ENCODE data around the gene PCYT2. TPM values are rescaled to one million over a fixed set of nuclear protein-coding genes. Genes with fewer than 3 reads are reported as not detected.

PCYT2 gene
- total RNA-seq, 1 donor from 2014 or later: 36.7 TPM

DNA sequence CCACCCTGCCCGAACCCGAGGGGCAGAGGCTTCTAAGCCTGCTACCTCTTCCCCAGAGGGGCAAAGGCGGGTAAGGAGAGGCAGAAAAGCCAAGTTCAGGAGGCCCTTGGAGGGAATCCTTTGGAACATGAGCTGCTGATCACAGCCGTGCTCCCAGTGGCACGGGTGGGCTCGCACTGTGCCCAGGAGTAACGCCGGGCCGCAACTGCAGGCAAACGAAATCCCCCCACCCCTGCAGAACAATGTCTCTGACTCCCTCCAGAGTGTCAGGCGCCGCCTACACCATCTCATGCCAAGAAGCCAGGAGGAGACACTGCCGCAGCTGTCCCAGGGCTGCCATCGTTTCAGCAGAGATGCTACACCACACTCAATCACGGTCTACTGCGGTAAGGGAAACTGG lies 59.8 kb downstream of the PCYT2 start:
- no peak for ATAC-seq

Other genes starting within 250 kb of the PCYT2 start
- 22.4 TPM for gene OXLD1, start 244.8 kb downstream of the PCYT2 start, total RNA-seq
- 21.4 TPM for gene CCDC137, start 244.7 kb downstream of the PCYT2 start, total RNA-seq
- gene ARL16, start 227.6 kb downstream of the PCYT2 start, total RNA-seq: 24.3 TPM
- gene HGS, start 227.4 kb downstream of the PCYT2 start, total RNA-seq: 62.5 TPM
- 89.5 TPM for gene MRPL12, start 208.0 kb downstream of the PCYT2 start, total RNA-seq
- 37.2 TPM for gene SLC25A10, start 199.1 kb downstream of the PCYT2 start, total RNA-seq
- 0.08 TPM for gene GCGR, start 107.2 kb downstream of the PCYT2 start, total RNA-seq
- gene MCRIP1, start 78.1 kb downstream of the PCYT2 start, total RNA-seq: 18.7 TPM
- 0.24 TPM for gene PPP1R27, start 76.3 kb downstream of the PCYT2 start, total RNA-seq
- gene P4HB, start 50.9 kb downstream of the PCYT2 start, total RNA-seq: 812 TPM
- 300 TPM for gene ARHGDIA, start 40.1 kb downstream of the PCYT2 start, total RNA-seq
- gene ALYREF, start 19.8 kb downstream of the PCYT2 start, total RNA-seq: 68.9 TPM
- gene ANAPC11, start 19.7 kb downstream of the PCYT2 start, total RNA-seq: 113 TPM
- gene NPB, start 9.2 kb downstream of the PCYT2 start, total RNA-seq: 0.24 TPM
- 46.2 TPM for gene SIRT7, start 6.8 kb upstream of the PCYT2 start, total RNA-seq
- 12.3 TPM for gene MAFG, start 16.3 kb upstream of the PCYT2 start, total RNA-seq
- gene PYCR1, start 25.9 kb upstream of the PCYT2 start, total RNA-seq: 28.9 TPM
- gene MYADML2, start 35.8 kb upstream of the PCYT2 start, total RNA-seq: not detected
- not detected for gene NOTUM, start 49.8 kb upstream of the PCYT2 start, total RNA-seq
- gene ASPSCR1, start 66.2 kb upstream of the PCYT2 start, total RNA-seq: 19.0 TPM
- gene CENPX, start 111.5 kb upstream of the PCYT2 start, total RNA-seq: 71.8 TPM
- gene LRRC45, start 111.9 kb upstream of the PCYT2 start, total RNA-seq: 8.4 TPM
- gene RAC3, start 120.3 kb upstream of the PCYT2 start, total RNA-seq: 6.2 TPM
- 138 TPM for gene DCXR, start 126.3 kb upstream of the PCYT2 start, total RNA-seq
- gene RFNG, start 140.4 kb upstream of the PCYT2 start, total RNA-seq: 21.6 TPM
- 59.3 TPM for gene GPS1, start 140.5 kb upstream of the PCYT2 start, total RNA-seq
- 78.4 TPM for gene DUS1L, start 154.4 kb upstream of the PCYT2 start, total RNA-seq
- gene FASN, start 186.8 kb upstream of the PCYT2 start, total RNA-seq: 352 TPM

Measured in esophagus mucosa (tissue), 1 donor.